ENCODE results near the gene PLVAP. TPM values are rescaled to one million over a fixed set of nuclear protein-coding genes. Genes with fewer than 3 reads are reported as not detected.

The PLVAP gene
- not detected for total RNA-seq

- ATAC-seq (replicated peaks in 1 of 2) (no peak), DNase-seq (no peak)
- Mint-ChIP-seq H3K4me3 (no peak within 1 kb of the TSS), H3K27me3 (ENCODE audit: low read depth) (peaks cover 7% of the 10 kb centered on the region), H3K9me3 (no peaks in the 10 kb centered on the region), H3K36me3 (ENCODE audit: insufficient read depth in 2 of 2) (no peaks in the 10 kb centered on the region), H3K4me1 (ENCODE audit: low read depth) (no peaks in the 10 kb centered on the region), H3K27ac (no peak within 1 kb of the TSS)
These were observed at the start of gene PLVAP for GRCh38 chr19:17376935-17377600. PLVAP (minus strand) TSS chr19:17377342; CDS start chr19:17377288, 54 bp downstream.

- no peak overlapping the region for H3K27ac Mint-ChIP-seq
- no peak overlapping the region for H3K4me3 Mint-ChIP-seq
- ATAC-seq (replicated peaks in 1 of 2) (peak; percentile 47 to 62), DNase-seq (peak; percentile 42 to 43)
- no peaks in the 10 kb centered on the region for H3K36me3 Mint-ChIP-seq (ENCODE audit: insufficient read depth in 2 of 2)
- H3K4me1 Mint-ChIP-seq (ENCODE audit: low read depth), result peaks cover 8% of the 10 kb centered on the region
- H3K27me3 Mint-ChIP-seq (ENCODE audit: low read depth), result no peaks in the 10 kb centered on the region
- H3K9me3 Mint-ChIP-seq, result no peaks in the 10 kb centered on the region
These were observed 47.7 kb upstream of the PLVAP start for GRCh38 chr19:17424743-17425365.

GRCh38 chr19:17423429-17424208 is 46.5 kb upstream of the PLVAP start:
- ATAC-seq (replicated peaks in 1 of 2) (no peak), DNase-seq (no peak)
- Mint-ChIP-seq H3K4me3 (no peak overlapping the region), H3K4me1 (ENCODE audit: low read depth) (peaks cover 17% of the 10 kb centered on the region), H3K9me3 (no peaks in the 10 kb centered on the region), H3K36me3 (ENCODE audit: insufficient read depth in 2 of 2) (no peaks in the 10 kb centered on the region), H3K27me3 (ENCODE audit: low read depth) (no peaks in the 10 kb centered on the region), H3K27ac (no peak overlapping the region)

- DNase-seq (no peak), ATAC-seq (replicated peaks in 1 of 2) (no peak)
- Mint-ChIP-seq H3K4me3 (no peak overlapping the region), H3K36me3 (ENCODE audit: insufficient read depth in 2 of 2) (no peaks in the 10 kb centered on the region), H3K27me3 (ENCODE audit: low read depth) (no peaks in the 10 kb centered on the region), H3K27ac (no peak overlapping the region), H3K4me1 (ENCODE audit: low read depth) (peaks cover 18% of the 10 kb centered on the region), H3K9me3 (no peaks in the 10 kb centered on the region)
These were observed 44.8 kb upstream of the PLVAP start for GRCh38 chr19:17421942-17422341.

- ATAC-seq (replicated peaks in 1 of 2) (peak; percentile 36 to 40), DNase-seq (peak; percentile 41 to 48)
- peak overlapping the region; percentile 97 to 100 for H3K4me3 Mint-ChIP-seq
- H3K27me3 Mint-ChIP-seq (ENCODE audit: low read depth), result no peaks in the 10 kb centered on the region
- no peaks in the 10 kb centered on the region for H3K36me3 Mint-ChIP-seq (ENCODE audit: insufficient read depth in 2 of 2)
- peaks cover 18% of the 10 kb centered on the region for H3K4me1 Mint-ChIP-seq (ENCODE audit: low read depth)
- H3K27ac Mint-ChIP-seq, result no peak overlapping the region
- H3K9me3 Mint-ChIP-seq, result no peaks in the 10 kb centered on the region
These were observed 43.4 kb upstream of the PLVAP start for GRCh38 chr19:17420475-17420924.

- Mint-ChIP-seq H3K4me1 (ENCODE audit: low read depth) (peaks cover 18% of the 10 kb centered on the region), H3K9me3 (no peaks in the 10 kb centered on the region), H3K36me3 (ENCODE audit: insufficient read depth in 2 of 2) (no peaks in the 10 kb centered on the region), H3K27ac (peak within 1 kb of the TSS; percentile 98), H3K27me3 (ENCODE audit: low read depth) (no peaks in the 10 kb centered on the region), H3K4me3 (peak within 1 kb of the TSS; percentile 97 to 100)
- DNase-seq (peak; percentile 95 to 96), ATAC-seq (replicated peaks in 1 of 2) (peak; percentile 96 to 98)
These were observed 42.7 kb upstream of the PLVAP start, which contains the start of gene MVB12A for GRCh38 chr19:17419621-17420474. MVB12A (plus strand) TSS chr19:17420047; CDS start chr19:17420136, 89 bp downstream.

- Mint-ChIP-seq H3K9me3 (no peaks in the 10 kb centered on the region), H3K36me3 (ENCODE audit: insufficient read depth in 2 of 2) (peaks cover 0 to 1% of the 10 kb centered on the region in 2 donors), H3K4me3 (peak overlapping the region; percentile 97 to 100), H3K27me3 (ENCODE audit: low read depth) (no peaks in the 10 kb centered on the region), H3K27ac (peak overlapping the region; percentile 98), H3K4me1 (ENCODE audit: low read depth) (peaks cover 18% of the 10 kb centered on the region)
- ATAC-seq (replicated peaks in 1 of 2), result no peak
- DNase-seq, result no peak
These were observed 42.0 kb upstream of the PLVAP start for GRCh38 chr19:17419154-17419620.

- DNase-seq (no peak), ATAC-seq (replicated peaks in 1 of 2) (no peak)
- peak overlapping the region; percentile 97 to 100 for H3K4me3 Mint-ChIP-seq
- no peak overlapping the region for H3K27ac Mint-ChIP-seq
- H3K9me3 Mint-ChIP-seq, result no peaks in the 10 kb centered on the region
- H3K4me1 Mint-ChIP-seq (ENCODE audit: low read depth), result peaks cover 18% of the 10 kb centered on the region
- H3K36me3 Mint-ChIP-seq (ENCODE audit: insufficient read depth in 2 of 2), result peaks cover 0 to 1% of the 10 kb centered on the region in 2 donors
- no peaks in the 10 kb centered on the region for H3K27me3 Mint-ChIP-seq (ENCODE audit: low read depth)
These were observed 41.6 kb upstream of the PLVAP start for GRCh38 chr19:17418710-17419109.

- Mint-ChIP-seq H3K9me3 (no peaks in the 10 kb centered on the region), H3K27ac (peak overlapping the region; percentile 69), H3K27me3 (ENCODE audit: low read depth) (no peaks in the 10 kb centered on the region), H3K4me3 (no peak overlapping the region), H3K4me1 (ENCODE audit: low read depth) (peaks cover 25% of the 10 kb centered on the region), H3K36me3 (ENCODE audit: insufficient read depth in 2 of 2) (peaks cover 1 to 5% of the 10 kb centered on the region in 2 donors)
- DNase-seq, result no peak
- no peak for ATAC-seq (replicated peaks in 1 of 2)
These were observed 38.0 kb upstream of the PLVAP start for GRCh38 chr19:17415121-17415520.

GRCh38 chr19:17414097-17414496 is 37.0 kb upstream of the PLVAP start:
- H3K9me3 Mint-ChIP-seq, result no peaks in the 10 kb centered on the region
- H3K27ac Mint-ChIP-seq, result no peak overlapping the region
- DNase-seq (no peak), ATAC-seq (replicated peaks in 1 of 2) (no peak)
- H3K27me3 Mint-ChIP-seq (ENCODE audit: low read depth), result no peaks in the 10 kb centered on the region
- H3K36me3 Mint-ChIP-seq (ENCODE audit: insufficient read depth in 2 of 2), result peaks cover 1 to 5% of the 10 kb centered on the region in 2 donors
- peaks cover 28% of the 10 kb centered on the region for H3K4me1 Mint-ChIP-seq (ENCODE audit: low read depth)
- H3K4me3 Mint-ChIP-seq, result no peak overlapping the region

GRCh38 chr19:17411801-17412200 is 34.7 kb upstream of the PLVAP start:
- Mint-ChIP-seq H3K27me3 (ENCODE audit: low read depth) (no peaks in the 10 kb centered on the region), H3K4me1 (ENCODE audit: low read depth) (peaks cover 35% of the 10 kb centered on the region), H3K4me3 (no peak overlapping the region), H3K9me3 (no peaks in the 10 kb centered on the region), H3K36me3 (ENCODE audit: insufficient read depth in 2 of 2) (peaks cover 1 to 5% of the 10 kb centered on the region in 2 donors), H3K27ac (no peak overlapping the region)
- DNase-seq, result no peak
- ATAC-seq (replicated peaks in 1 of 2), result no peak

- no peak overlapping the region for H3K27ac Mint-ChIP-seq
- no peaks in the 10 kb centered on the region for H3K27me3 Mint-ChIP-seq (ENCODE audit: low read depth)
- peaks cover 50% of the 10 kb centered on the region for H3K4me1 Mint-ChIP-seq (ENCODE audit: low read depth)
These were observed 32.8 kb upstream of the PLVAP start for GRCh38 chr19:17409990-17410389.

More at GRCh38 chr19:17409990-17410389, 32.8 kb upstream of the PLVAP start:
- Mint-ChIP-seq H3K36me3 (ENCODE audit: insufficient read depth in 2 of 2) (peaks cover 1 to 5% of the 10 kb centered on the region in 2 donors), H3K4me3 (no peak overlapping the region), H3K9me3 (no peaks in the 10 kb centered on the region)
- DNase-seq (no peak), ATAC-seq (replicated peaks in 1 of 2) (no peak)

Measured in activated T-cell treated with anti-CD3 and anti-CD28 coated beads, Interleukin-2, amount 50 U/mL, for 72 hours (primary cell).